Naive thymus-derived CD8-positive, alpha-beta T cell (primary cell): ENCODE results near the gene CPSF4L. TPM values are rescaled to one million over a fixed set of nuclear protein-coding genes. Genes with fewer than 3 reads are reported as not detected.
A peak's percentile ranks its signal among the peaks of the same experiment; 100 is the strongest.
"Not testable (repeated sequence)": the region's sequence is repeated elsewhere in the genome, so short reads cannot be mapped to it uniquely, and the experiment has no call there.

Experiments
- ATAC-seq, 2 donors: fragments of 150-1000 bp; cut with Tn5 transposase in 1 of 2; sonication (Bioruptor Pico), chemical (Tn5 transposase) in 1 of 2; 1 replicate in 1 of 2; 2 replicates in 1 of 2; pipeline ENCODE4 v1.10.0; 2021; ENCODE audit warnings: mild to moderate bottlenecking in 2 of 2, moderate library complexity in 2 of 2
- POLR2A ChIA-PET: fragments of 350-600 bp; sonication (Branson Sonifier 250); formaldehyde crosslinking; loops from one replicate; lab custom pipeline; 2021; ENCODE audit warnings: antibody characterized with exemption; lab: Charles Lee
- DNase-seq, 10 donors: peaks; one replicate each; pipeline versions ENCODE4 v3.0.0 to v3.0.0-alpha.2; 2020 to 2022
- H3K27ac Mint-ChIP-seq, 10 donors: one replicate each; pipeline ENCODE4 v1.8.0; 2020 to 2022; ENCODE audit warnings: mild to moderate bottlenecking in 10 of 10, mixed read lengths in 10 of 10, moderate library complexity in 4 of 10, inconsistent platforms in 1 of 10
- H3K27me3 Mint-ChIP-seq, 5 donors: one replicate each; pipeline ENCODE4 v1.8.0; 2021 to 2022; ENCODE audit warnings: mixed read lengths in 5 of 5
- H3K36me3 Mint-ChIP-seq, 3 donors: one replicate each; pipeline ENCODE4 v1.8.0; 2020 to 2022; ENCODE audit warnings: mixed read lengths in 3 of 3, mild to moderate bottlenecking in 2 of 3, inconsistent platforms in 1 of 3
- H3K4me1 Mint-ChIP-seq, 4 donors: one replicate each; pipeline ENCODE4 v1.8.0; 2021 to 2022; ENCODE audit warnings: mixed read lengths in 4 of 4
- H3K4me3 Mint-ChIP-seq, 10 donors: one replicate each; pipeline ENCODE4 v1.8.0; 2020 to 2022; ENCODE audit warnings: mild to moderate bottlenecking in 10 of 10, mixed read lengths in 10 of 10, moderate library complexity in 6 of 10, inconsistent platforms in 1 of 10
- H3K9me3 Mint-ChIP-seq, 9 donors: one replicate each; pipeline ENCODE4 v1.8.0; 2020 to 2022; ENCODE audit warnings: mixed read lengths in 9 of 9, mild to moderate bottlenecking in 3 of 9, inconsistent platforms in 1 of 9, moderate library complexity in 1 of 9
- polyA plus RNA-seq, 3 donors: library from polyadenylated mRNA; unstranded; fragments of 300-500 nt; fragmentation: Illumina TruSeq; gene quantifications; one replicate each; pipeline ENCODE4 v1.2.3, GENCODE V29; 2021
- total RNA-seq, 8 experiments: library from RNA in 2 of 8; stranded (reverse) in 2 of 8; gene quantifications; one replicate each; pipeline ENCODE4 v1.2.3 and lab custom pipeline; 2021 to 2026

CPSF4L gene
- total RNA-seq (not detected), polyA plus RNA-seq (not detected), total RNA-seq (lab: John Stamatoyannopoulos, UW) (0 to 0.09 (median 0) reads per million in 6 experiments)

GRCh38 chr17:73261617-73261951 lies at the start of gene CPSF4L:
TSS of gene CPSF4L (minus strand) at chr17:73261880. CDS start at chr17:73261818, 62 bp downstream.
- no peaks in the 10 kb centered on the region for H3K4me1 Mint-ChIP-seq
- ATAC-seq (no peak), DNase-seq (no peak)
- H3K27ac Mint-ChIP-seq = peak within 1 kb of the TSS in 3 of 10 donors; percentile 46 to 79 (median 71)
- no peak within 1 kb of the TSS for H3K4me3 Mint-ChIP-seq
- H3K27me3 Mint-ChIP-seq = peaks cover 0 to 4% (median 0%) of the 10 kb centered on the region in 5 donors
- no peaks in the 10 kb centered on the region for H3K9me3 Mint-ChIP-seq
- POLR2A ChIA-PET = no interaction called here
- no peaks in the 10 kb centered on the region for H3K36me3 Mint-ChIP-seq

- H3K9me3 Mint-ChIP-seq = no peaks in the 10 kb centered on the region
- H3K4me1 Mint-ChIP-seq = peaks cover 9 to 20% (median 15%) of the 10 kb centered on the region in 4 donors
- peak in 1 of 10 donors; percentile 7 for DNase-seq
- H3K27ac Mint-ChIP-seq = peak overlapping the region in 5 of 10 donors; percentile 27 to 60 (median 44)
- ATAC-seq = peak; percentile 7 to 31
- H3K4me3 Mint-ChIP-seq = peak overlapping the region; percentile 80 to 90 (median 84)
- POLR2A ChIA-PET = no interaction called here
- no peaks in the 10 kb centered on the region for H3K36me3 Mint-ChIP-seq
- H3K27me3 Mint-ChIP-seq = peaks cover 0 to 1% (median 0%) of the 10 kb centered on the region in 5 donors
Observed at GRCh38 chr17:73311428-73311780, 49.7 kb upstream of the CPSF4L start.

- Mint-ChIP-seq H3K27me3 (peaks cover 0 to 6% (median 0%) of the 10 kb centered on the region in 5 donors), H3K4me3 (peak overlapping the region; percentile 75 to 91 (median 83)), H3K36me3 (no peaks in the 10 kb centered on the region), H3K4me1 (peaks cover 9 to 20% (median 15%) of the 10 kb centered on the region in 4 donors), H3K27ac (peak overlapping the region in 8 of 10 donors; percentile 5 to 93 (median 60)), H3K9me3 (no peaks in the 10 kb centered on the region)
- peak in 1 of 10 donors; percentile 6 for DNase-seq
- no peak for ATAC-seq
- POLR2A ChIA-PET = no interaction called here
Observed at GRCh38 chr17:73309727-73310596, 48.3 kb upstream of the CPSF4L start.

- ATAC-seq, DNase-seq, H3K36me3 Mint-ChIP-seq, H3K9me3 Mint-ChIP-seq, POLR2A ChIA-PET: not testable (repeated sequence)
- Mint-ChIP-seq H3K27ac (peak overlapping the region in 1 of 10 donors; percentile 93), H3K4me1 (peaks cover 9 to 20% (median 15%) of the 10 kb centered on the region in 4 donors), H3K27me3 (peaks cover 2 to 14% (median 4%) of the 10 kb centered on the region in 5 donors), H3K4me3 (peak overlapping the region in 1 of 10 donors; percentile 83)
Observed at GRCh38 chr17:73308959-73309358, 47.3 kb upstream of the CPSF4L start.

GRCh38 chr17:73308017-73308823 lies 46.5 kb upstream of the CPSF4L start:
- H3K4me3 Mint-ChIP-seq = no peak overlapping the region
- POLR2A ChIA-PET = no interaction called here
- ATAC-seq (no peak), DNase-seq (no peak)
- H3K27ac Mint-ChIP-seq = peak overlapping the region in 1 of 10 donors; percentile 17
- H3K36me3 Mint-ChIP-seq = peaks cover 0 to 5% (median 0%) of the 10 kb centered on the region in 3 donors
- H3K4me1 Mint-ChIP-seq = peaks cover 9 to 18% (median 13%) of the 10 kb centered on the region in 4 donors
- H3K27me3 Mint-ChIP-seq = peaks cover 5 to 18% (median 7%) of the 10 kb centered on the region in 5 donors
- H3K9me3 Mint-ChIP-seq = no peaks in the 10 kb centered on the region

- Mint-ChIP-seq H3K4me1 (peaks cover 9 to 16% (median 13%) of the 10 kb centered on the region in 4 donors), H3K36me3 (peaks cover 0 to 5% (median 0%) of the 10 kb centered on the region in 3 donors), H3K27me3 (peaks cover 5 to 18% (median 7%) of the 10 kb centered on the region in 5 donors), H3K27ac (no peak overlapping the region), H3K9me3 (no peaks in the 10 kb centered on the region), H3K4me3 (no peak overlapping the region)
- POLR2A ChIA-PET = interaction anchor here (0.7 kb wide), 1 partner anchor 80 kb away, joined by 4 read pairs; no protein-coding TSS in a partner anchor
- no peak for DNase-seq
- ATAC-seq = no peak
Observed at GRCh38 chr17:73307130-73307529, 45.5 kb upstream of the CPSF4L start.

- peaks cover 5 to 18% (median 7%) of the 10 kb centered on the region in 5 donors for H3K27me3 Mint-ChIP-seq
- peaks cover 0 to 5% (median 0%) of the 10 kb centered on the region in 3 donors for H3K36me3 Mint-ChIP-seq
- H3K27ac Mint-ChIP-seq = no peak overlapping the region
- POLR2A ChIA-PET = no interaction called here
- H3K9me3 Mint-ChIP-seq = no peaks in the 10 kb centered on the region
- DNase-seq (no peak), ATAC-seq (no peak)
- no peak overlapping the region for H3K4me3 Mint-ChIP-seq
- peaks cover 9 to 15% (median 13%) of the 10 kb centered on the region in 4 donors for H3K4me1 Mint-ChIP-seq
Observed at GRCh38 chr17:73305845-73306836, 44.5 kb upstream of the CPSF4L start.

- Mint-ChIP-seq H3K27ac (no peak overlapping the region), H3K4me3 (peak overlapping the region in 2 of 10 donors; percentile 42 to 57), H3K9me3 (no peaks in the 10 kb centered on the region), H3K36me3 (peaks cover 0 to 5% (median 0%) of the 10 kb centered on the region in 3 donors), H3K4me1 (peaks cover 6 to 10% (median 9%) of the 10 kb centered on the region in 4 donors), H3K27me3 (peaks cover 5 to 18% (median 7%) of the 10 kb centered on the region in 5 donors)
- ATAC-seq (no peak), DNase-seq (no peak)
- POLR2A ChIA-PET = no interaction called here
Observed at GRCh38 chr17:73304971-73305812, 43.5 kb upstream of the CPSF4L start.

- Mint-ChIP-seq H3K27ac (no peak overlapping the region), H3K4me1 (peaks cover 2% of the 10 kb centered on the region in 4 donors), H3K9me3 (no peaks in the 10 kb centered on the region), H3K36me3 (peaks cover 0 to 5% (median 0%) of the 10 kb centered on the region in 3 donors), H3K4me3 (no peak overlapping the region), H3K27me3 (peaks cover 5 to 18% (median 8%) of the 10 kb centered on the region in 5 donors)
- DNase-seq (no peak), ATAC-seq (no peak)
- POLR2A ChIA-PET = no interaction called here
Observed at GRCh38 chr17:73304438-73304837, 42.8 kb upstream of the CPSF4L start.

GRCh38 chr17:73302189-73302588 lies 40.5 kb upstream of the CPSF4L start:
- Mint-ChIP-seq H3K9me3 (no peaks in the 10 kb centered on the region), H3K4me3 (no peak overlapping the region), H3K36me3 (peaks cover 0 to 5% (median 0%) of the 10 kb centered on the region in 3 donors), H3K4me1 (no peaks in the 10 kb centered on the region), H3K27ac (no peak overlapping the region), H3K27me3 (peaks cover 5 to 20% (median 10%) of the 10 kb centered on the region in 5 donors)
- no peak for DNase-seq
- no peak for ATAC-seq
- POLR2A ChIA-PET = interaction anchor here (0.6 kb wide), 1 partner anchor 91 kb away, joined by 3 read pairs; no protein-coding TSS in a partner anchor

GRCh38 chr17:73301369-73301768 lies 39.7 kb upstream of the CPSF4L start:
- Mint-ChIP-seq H3K4me1 (no peaks in the 10 kb centered on the region), H3K27ac (no peak overlapping the region), H3K36me3 (peaks cover 0 to 5% (median 0%) of the 10 kb centered on the region in 3 donors), H3K27me3 (peaks cover 5 to 19% (median 10%) of the 10 kb centered on the region in 5 donors), H3K4me3 (no peak overlapping the region), H3K9me3 (no peaks in the 10 kb centered on the region)
- POLR2A ChIA-PET = no interaction called here
- ATAC-seq (no peak), DNase-seq (no peak)
